ENCODE measurements around the gene ABLIM1. TPM values are rescaled to one million over a fixed set of nuclear protein-coding genes. Genes with fewer than 3 reads are reported as not detected.

ABLIM1 gene
- total RNA-seq, 1 experiment from 2014 or later, result 79.3 TPM

GRCh38 chr10:114436941-114437340, 221.1 kb downstream of the ABLIM1 start:
- Histone ChIP-seq H3K36me3 (ENCODE audit: control insufficient read depth, insufficient read depth, low read length) (no peaks in the 10 kb centered on the region; the same call in 1 of the 2 replicates), H3K9me3 (no peaks in the 10 kb centered on the region), H3K4me1 (no peaks in the 10 kb centered on the region), H3K4me3 (ENCODE audit: low read depth, low read length) (no peak overlapping the region), H3K27me3 (replicated peaks; ENCODE audit: control insufficient read depth, insufficient read depth, low read length) (no peaks in the 10 kb centered on the region)
- Mint-ChIP-seq H3K27ac (ENCODE audit: unreplicated experiment) (no peak overlapping the region), H3K27me3 (ENCODE audit: insufficient read depth, unreplicated experiment) (no peaks in the 10 kb centered on the region), H3K4me3 (ENCODE audit: unreplicated experiment) (no peak overlapping the region), H3K9me3 (ENCODE audit: unreplicated experiment) (no peaks in the 10 kb centered on the region), H3K4me1 (ENCODE audit: low read depth, unreplicated experiment) (no peaks in the 10 kb centered on the region), H3K36me3 (ENCODE audit: insufficient read depth, unreplicated experiment) (peaks cover 66% of the 10 kb centered on the region)
- no TSS peak for BruUV-seq (replicated peaks)
- DNase-seq, result no peak
- POLR2A ChIA-PET, result no interaction called here
- TF ChIP-seq CTCF (IDR thresholded peaks at IDR 0.05; ENCODE audit: insufficient read depth in 1 of 2, low read depth in 1 of 2, low read length in 1 of 2, severe bottlenecking in 1 of 2, unreplicated experiment in 1 of 2), result no peak
- CTCF ChIA-PET, result interaction anchor here (0.6 to 4.9 kb wide), 3 partner anchors 133 to 1703 kb away, joined by 6 to 28 read pairs (median 9); no protein-coding TSS in a partner anchor
- intact Hi-C loops (cut with micrococcal nuclease; ENCODE audit: unreplicated experiment), result loop anchor here (1.0 kb wide), 1 partner anchor 133 kb away; no protein-coding TSS in a partner anchor

DNA sequence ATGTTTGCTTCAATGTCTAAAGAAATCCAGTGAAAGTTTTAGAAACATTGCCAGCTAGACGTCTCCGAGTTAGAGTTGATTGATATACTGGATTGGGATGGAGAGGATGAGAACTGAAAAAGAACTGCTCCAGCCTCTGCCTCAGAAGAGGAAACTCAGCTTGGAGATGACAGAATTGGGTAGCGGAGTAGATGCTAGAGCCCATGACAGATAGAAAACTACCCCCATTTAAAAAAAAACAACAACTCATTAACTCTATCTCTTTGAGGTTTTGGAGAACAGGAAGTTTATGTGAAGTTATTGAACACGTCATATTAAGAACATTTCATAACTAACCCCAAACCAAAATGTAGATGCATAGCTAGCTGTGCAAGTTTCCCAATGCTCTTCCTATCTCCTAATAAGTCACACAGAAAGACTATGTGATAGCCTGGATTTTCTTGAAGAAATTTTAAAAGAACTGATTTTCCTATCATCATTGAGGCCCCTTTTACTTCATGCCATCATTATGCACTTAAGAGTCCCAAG, 225.4 kb downstream of the ABLIM1 start:
- Histone ChIP-seq H3K4me1 (no peaks in the 10 kb centered on the region), H3K27me3 (replicated peaks; ENCODE audit: control insufficient read depth, insufficient read depth, low read length) (no peaks in the 10 kb centered on the region), H3K36me3 (ENCODE audit: control insufficient read depth, insufficient read depth, low read length) (no peaks in the 10 kb centered on the region), H3K4me3 (ENCODE audit: low read depth, low read length) (no peak overlapping the region), H3K9me3 (no peaks in the 10 kb centered on the region)
- DNase-seq, result no peak
- intact Hi-C loops (cut with micrococcal nuclease; ENCODE audit: unreplicated experiment), result no loop called here
- BruUV-seq (replicated peaks), result no TSS peak
- Mint-ChIP-seq H3K27me3 (ENCODE audit: insufficient read depth, unreplicated experiment) (no peaks in the 10 kb centered on the region), H3K36me3 (ENCODE audit: insufficient read depth, unreplicated experiment) (peaks cover 37% of the 10 kb centered on the region), H3K27ac (ENCODE audit: unreplicated experiment) (no peak overlapping the region), H3K4me3 (ENCODE audit: unreplicated experiment) (no peak overlapping the region), H3K9me3 (ENCODE audit: unreplicated experiment) (no peaks in the 10 kb centered on the region), H3K4me1 (ENCODE audit: low read depth, unreplicated experiment) (no peaks in the 10 kb centered on the region)
- TF ChIP-seq CTCF (IDR thresholded peaks at IDR 0.05; ENCODE audit: insufficient read depth in 1 of 2, low read depth in 1 of 2, low read length in 1 of 2, severe bottlenecking in 1 of 2, unreplicated experiment in 1 of 2), result no peak
- ChIA-PET POLR2A (no interaction called here), CTCF (no interaction called here)

GRCh38 chr10:114431414-114432135, 226.5 kb downstream of the ABLIM1 start:
- no peaks in the 10 kb centered on the region for H3K9me3 Mint-ChIP-seq (ENCODE audit: unreplicated experiment)
- no TSS peak for BruUV-seq (replicated peaks)
- Histone ChIP-seq H3K36me3 (ENCODE audit: control insufficient read depth, insufficient read depth, low read length) (no peaks in the 10 kb centered on the region), H3K9me3 (no peaks in the 10 kb centered on the region), H3K4me3 (ENCODE audit: low read depth, low read length) (no peak overlapping the region), H3K27me3 (replicated peaks; ENCODE audit: control insufficient read depth, insufficient read depth, low read length) (no peaks in the 10 kb centered on the region), H3K4me1 (no peaks in the 10 kb centered on the region)
- intact Hi-C loops (cut with micrococcal nuclease; ENCODE audit: unreplicated experiment), result no loop called here
- TF ChIP-seq CTCF (IDR thresholded peaks at IDR 0.05; ENCODE audit: insufficient read depth in 1 of 2, low read depth in 1 of 2, low read length in 1 of 2, severe bottlenecking in 1 of 2, unreplicated experiment in 1 of 2), result no peak
- CTCF ChIA-PET, result no interaction called here
- H3K4me3 Mint-ChIP-seq (ENCODE audit: unreplicated experiment), result no peak overlapping the region
- H3K27me3 Mint-ChIP-seq (ENCODE audit: insufficient read depth, unreplicated experiment), result no peaks in the 10 kb centered on the region
- no peaks in the 10 kb centered on the region for H3K4me1 Mint-ChIP-seq (ENCODE audit: low read depth, unreplicated experiment)
- H3K36me3 Mint-ChIP-seq (ENCODE audit: insufficient read depth, unreplicated experiment), result peaks cover 29% of the 10 kb centered on the region
- POLR2A ChIA-PET, result no interaction called here
- H3K27ac Mint-ChIP-seq (ENCODE audit: unreplicated experiment), result no peak overlapping the region
- DNase-seq, result no peak
